Astrocyte (in vitro differentiated cells and primary cell): ENCODE data around the gene OR7A10.
"Not testable (repeated sequence)": the region's sequence is repeated elsewhere in the genome, so short reads cannot be mapped to it uniquely, and the experiment has no call there.

Source experiments
- CTCF ChIP-seq: IDR thresholded peaks from 2 replicates; pipeline ENCODE4 v1.5.1; 2011; ENCODE audit warnings: low read depth, mild to moderate bottlenecking, inconsistent platforms, low read length, moderate library complexity; ENCODE audit not compliant: insufficient read depth
- EZH2 ChIP-seq: IDR thresholded peaks from 2 replicates; pipeline ENCODE4 v1.6.1; 2012; ENCODE audit warnings: mild to moderate bottlenecking, low read length, inconsistent platforms; ENCODE audit not compliant: insufficient read depth

DNA sequence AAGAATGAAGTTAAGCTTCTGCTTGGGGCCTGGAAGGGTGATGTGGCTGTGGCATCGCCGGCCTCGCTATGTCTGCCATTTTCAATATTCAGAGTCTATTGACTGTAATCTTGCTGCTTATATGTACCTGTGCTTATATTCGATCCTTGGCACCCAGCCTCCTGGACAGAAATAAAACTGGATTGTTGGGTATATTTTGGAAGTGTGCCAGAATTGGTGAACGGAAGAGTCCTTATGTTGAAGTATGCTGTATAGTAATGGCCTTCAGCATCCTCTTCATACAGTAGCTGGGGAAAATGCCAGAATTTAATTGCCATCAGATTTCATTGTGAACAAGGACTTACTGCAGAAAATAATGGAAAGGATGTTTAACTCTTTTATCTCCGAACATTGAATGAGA lies 56.5 kb downstream of the OR7A10 start:
- not testable (repeated sequence) for TF ChIP-seq CTCF, EZH2
